Spleen (tissue), 11 donors: Measurements from ENCODE around the gene PDZK1IP1. TPM values are rescaled to one million over a fixed set of nuclear protein-coding genes. Genes with fewer than 3 reads are reported as not detected.

Experiments
- DNase-seq: peaks from one replicate; pipeline ENCODE4 v3.0.0-alpha.2; 2020
- H3K27ac ChIP-seq, 8 donors: fragments of 200-600 bp; sonication (generic) in 7 of 8; 1 replicate in 4 of 8; 2 replicates in 4 of 8; pipeline versions ENCODE4 v1.5.0 to v1.8.0; 2016 to 2021; ENCODE audit warnings: inconsistent platforms in 4 of 8, mild to moderate bottlenecking in 4 of 8, moderate library complexity in 1 of 8
- H3K27me3 ChIP-seq, 7 donors: fragments of 200-600 bp; sonication (generic) in 6 of 7; replicated peaks in 1 of 7; 1 replicate in 4 of 7; 2 replicates in 3 of 7; pipeline versions ENCODE4 v1.5.0 to v1.8.0; 2016 to 2021; ENCODE audit warnings: inconsistent platforms in 3 of 7, mild to moderate bottlenecking in 1 of 7
- H3K36me3 ChIP-seq, 6 donors: fragments of 200-600 bp; sonication (generic) in 5 of 6; 1 replicate in 4 of 6; 2 replicates in 2 of 6; pipeline versions ENCODE4 v1.5.0 to v1.8.0; 2016 to 2021; ENCODE audit warnings: inconsistent platforms in 2 of 6
- H3K4me1 ChIP-seq, 6 donors: fragments of 200-600 bp; sonication (generic) in 5 of 6; 1 replicate in 3 of 6; 2 replicates in 3 of 6; pipeline versions ENCODE4 v1.5.0 to v1.8.0; 2016 to 2021; ENCODE audit warnings: inconsistent platforms in 3 of 6
- H3K4me3 ChIP-seq, 8 donors: fragments of 200-600 bp; sonication (generic) in 7 of 8; 1 replicate in 4 of 8; 2 replicates in 4 of 8; pipeline versions ENCODE4 v1.5.0 to v1.8.0; 2016 to 2021; ENCODE audit warnings: inconsistent platforms in 4 of 8, mild to moderate bottlenecking in 4 of 8, moderate library complexity in 2 of 8
- H3K9me3 ChIP-seq, 8 donors: fragments of 200-600 bp; sonication (generic) in 7 of 8; 1 replicate in 4 of 8; 2 replicates in 4 of 8; pipeline versions ENCODE4 v1.5.0 to v1.8.0; 2016 to 2021; ENCODE audit warnings: inconsistent platforms in 4 of 8
- POLR2A ChIP-seq, 3 donors: fragments of 450-650 bp; IDR thresholded peaks; one replicate each; pipeline ENCODE4 v1.5.1; 2017; ENCODE audit warnings: antibody characterized with exemption in 3 of 3, mild to moderate bottlenecking in 1 of 3
- POLR2AphosphoS5 ChIP-seq, 3 donors: sonication (generic); formaldehyde crosslinking; IDR thresholded peaks; one replicate each; pipeline ENCODE4 v1.5.1; 2017; ENCODE audit warnings: antibody characterized with exemption in 3 of 3
- WGBS, 5 donors: extraction: QIAGEN DNeasy Blood & Tissue Kit in 3 of 5; methylation state at CpG; one replicate each; pipeline versions ENCODE4 v1.1.5 to v1.1.7; 2013 to 2018; 5-methylcytosine and 5-hydroxymethylcytosine counted together
- intact Hi-C: fragments of 100-400 bp; cut with DNase I; formaldehyde crosslinking; loops from one replicate; pipeline ENCODE4 v1.15.0; 2023; ENCODE audit warnings: low total_unique reads
- polyA plus RNA-seq, 3 donors: library from polyadenylated mRNA; stranded (reverse); fragments of 200-250 nt; gene quantifications; one replicate each; pipeline ENCODE4 v1.2.1, GENCODE V29; 2013
- total RNA-seq, 7 donors: library from RNA; depleted of rRNA in 3 of 7; stranded (reverse); fragments of >200 nt in 3 of 7; fragmentation: NEBNext Ultra II Directional in 4 of 7; extraction: Animal tissue kit (Norgen Biotek cat#: 25700) in 4 of 7; gene quantifications; one replicate each; pipeline versions ENCODE4 v1.1.0 to v1.2.1, GENCODE V29; 2016 to 2021
- TF ChIP-seq, protein P1 (sequence below), 11 experiments: fragments of 200-600 bp in 7 of 11; fragments of 450-650 bp in 4 of 11; sonication (generic) in 4 of 11; IDR thresholded peaks in 8 of 11; conservative IDR thresholded peaks in 3 of 11; 1 replicate in 7 of 11; 2 replicates in 4 of 11; pipeline versions ENCODE4 v1.4.0 to v1.8.0; 2016 to 2021; ENCODE audit warnings: antibody characterized with exemption in 11 of 11, inconsistent platforms in 4 of 11, mild to moderate bottlenecking in 1 of 11
- donor health status: healthy with polysubstance abuse.
- donor health status: DM: no; HTN: no; CAD: no; lungs with moderate emphysema.
- donor health status: DM: no; HTN: no; CAD: no.
- donor health status: Bipolar disorder and iron deficiency.
- donor health status: healthy.
- donor health status: DM: no; HTN: no; CAD: no.
- donor health status: DM: yes; HTN: yes; CAD: no.

Gene PDZK1IP1
- total and polyA plus RNA-seq, 10 donors = 0.22 to 11.0 (median 3.6) TPM

DNA sequence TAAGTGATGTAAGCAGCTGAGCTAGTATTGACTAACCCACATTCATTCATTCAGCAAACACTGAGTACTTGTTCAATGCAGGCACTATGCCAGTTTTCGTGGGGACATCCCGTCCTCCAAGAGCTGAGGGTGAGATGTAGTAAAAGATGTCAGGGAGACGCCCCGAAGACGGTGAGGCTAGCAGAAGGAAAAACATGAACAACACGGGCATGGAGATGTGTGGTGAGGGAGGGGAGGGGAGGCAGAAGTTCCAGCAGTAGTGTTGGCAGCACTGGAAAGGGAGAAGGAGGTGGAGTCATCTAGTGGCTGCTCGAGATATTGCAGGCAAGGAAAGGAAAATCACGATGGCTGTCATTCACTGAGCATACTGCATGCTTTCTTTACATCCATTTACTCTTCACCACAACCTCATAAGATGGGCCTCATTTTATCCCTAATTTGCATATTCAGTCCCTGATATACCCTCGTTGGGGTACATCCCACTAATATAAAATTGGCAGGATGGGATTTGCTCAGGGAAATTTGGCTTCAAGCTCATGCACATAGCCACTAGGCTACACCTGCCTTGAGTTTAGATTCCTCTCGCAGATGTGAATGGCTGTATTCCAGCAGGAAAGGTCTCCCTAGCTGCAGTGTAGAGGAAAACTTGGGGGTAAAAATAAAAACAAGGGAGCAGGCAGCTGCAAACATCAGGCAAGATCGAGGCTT is 14.5 kb downstream of the PDZK1IP1 start:
- Histone ChIP-seq H3K27me3 (peaks cover 0 to 52% (median 4%) of the 10 kb centered on the region in 7 donors), H3K4me1 (peaks cover 0 to 20% (median 10%) of the 10 kb centered on the region in 6 donors), H3K36me3 (no peaks in the 10 kb centered on the region), H3K9me3 (peaks cover 0 to 7% (median 5%) of the 10 kb centered on the region in 8 donors), H3K4me3 (no peak overlapping the region), H3K27ac (no peak overlapping the region)
- intact Hi-C loops = loop anchor here (5.0 kb wide), 1 partner anchor 537 kb away; no protein-coding TSS in a partner anchor
- WGBS, 5 donors = 18 to 22% (median 20%) methylated on average over 11 of the region's 11 CpGs
- TF ChIP-seq, protein P1, sequence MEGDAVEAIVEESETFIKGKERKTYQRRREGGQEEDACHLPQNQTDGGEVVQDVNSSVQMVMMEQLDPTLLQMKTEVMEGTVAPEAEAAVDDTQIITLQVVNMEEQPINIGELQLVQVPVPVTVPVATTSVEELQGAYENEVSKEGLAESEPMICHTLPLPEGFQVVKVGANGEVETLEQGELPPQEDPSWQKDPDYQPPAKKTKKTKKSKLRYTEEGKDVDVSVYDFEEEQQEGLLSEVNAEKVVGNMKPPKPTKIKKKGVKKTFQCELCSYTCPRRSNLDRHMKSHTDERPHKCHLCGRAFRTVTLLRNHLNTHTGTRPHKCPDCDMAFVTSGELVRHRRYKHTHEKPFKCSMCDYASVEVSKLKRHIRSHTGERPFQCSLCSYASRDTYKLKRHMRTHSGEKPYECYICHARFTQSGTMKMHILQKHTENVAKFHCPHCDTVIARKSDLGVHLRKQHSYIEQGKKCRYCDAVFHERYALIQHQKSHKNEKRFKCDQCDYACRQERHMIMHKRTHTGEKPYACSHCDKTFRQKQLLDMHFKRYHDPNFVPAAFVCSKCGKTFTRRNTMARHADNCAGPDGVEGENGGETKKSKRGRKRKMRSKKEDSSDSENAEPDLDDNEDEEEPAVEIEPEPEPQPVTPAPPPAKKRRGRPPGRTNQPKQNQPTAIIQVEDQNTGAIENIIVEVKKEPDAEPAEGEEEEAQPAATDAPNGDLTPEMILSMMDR (IDR thresholded peaks at IDR 0.05 in 8 of 11, conservative IDR thresholded peaks at IDR 0.05 in 3 of 11) = peak; percentile 68 to 91 (median 83)
- TF ChIP-seq POLR2AphosphoS5 (IDR thresholded peaks at IDR 0.05) = no peak
- no peak for TF ChIP-seq POLR2A (IDR thresholded peaks at IDR 0.05)
- DNase-seq = peak; percentile 60

DNA sequence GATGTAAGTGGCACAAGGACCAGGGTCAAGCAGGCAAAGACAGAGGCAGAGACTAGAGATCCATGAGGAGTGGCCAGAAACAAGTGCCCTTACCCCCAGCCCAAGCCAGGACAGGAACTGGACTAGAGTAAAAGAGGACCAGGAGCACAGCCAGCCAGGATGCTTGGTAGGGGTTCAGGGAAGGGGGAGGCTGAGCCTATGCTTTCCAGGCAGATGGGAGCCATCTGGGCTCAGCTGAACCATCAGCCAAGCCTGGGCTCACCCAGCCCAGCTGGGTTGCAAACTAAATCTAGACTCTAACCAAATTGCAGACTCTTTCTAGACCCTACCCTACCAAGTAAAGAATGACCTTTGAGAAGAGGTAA is 15.2 kb downstream of the PDZK1IP1 start:
- Histone ChIP-seq H3K4me1 (peaks cover 0 to 15% (median 6%) of the 10 kb centered on the region in 6 donors), H3K36me3 (no peaks in the 10 kb centered on the region), H3K9me3 (peaks cover 0 to 7% (median 5%) of the 10 kb centered on the region in 8 donors), H3K27me3 (peaks cover 0 to 44% (median 0%) of the 10 kb centered on the region in 7 donors), H3K27ac (no peak overlapping the region), H3K4me3 (no peak overlapping the region)
- DNase-seq = no peak
- intact Hi-C loops = loop anchor here (5.0 kb wide), 1 partner anchor 538 kb away; no protein-coding TSS in a partner anchor
- TF ChIP-seq POLR2AphosphoS5 (IDR thresholded peaks at IDR 0.05) = no peak
- TF ChIP-seq, protein P1 (IDR thresholded peaks at IDR 0.05 in 8 of 11, conservative IDR thresholded peaks at IDR 0.05 in 3 of 11) = no peak

DNA sequence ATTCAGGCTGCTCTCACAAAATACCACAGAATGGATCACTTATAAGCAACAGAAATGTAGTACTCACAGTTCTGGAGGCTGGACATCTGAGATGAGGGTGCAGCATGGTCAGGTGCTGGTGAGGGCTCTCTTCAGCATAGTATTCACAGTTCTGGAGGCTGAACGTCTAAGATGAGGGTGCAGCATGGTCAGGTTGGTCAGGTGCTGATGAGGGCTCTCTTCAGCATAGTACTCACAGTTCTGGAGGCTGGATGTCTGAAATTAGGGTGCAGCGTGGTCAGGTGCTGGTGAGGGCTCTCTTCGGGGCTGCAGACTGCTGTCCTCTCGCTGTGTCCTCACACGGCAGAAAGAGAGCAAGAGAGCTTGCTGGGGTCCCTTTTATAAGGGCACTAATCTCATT is 17.1 kb downstream of the PDZK1IP1 start:
- WGBS, 5 donors = 69 to 90% (median 81%) methylated on average over 2 to 5 of the region's 5 CpGs
- TF ChIP-seq POLR2A (IDR thresholded peaks at IDR 0.05) (no peak), POLR2AphosphoS5 (IDR thresholded peaks at IDR 0.05) (no peak)
- TF ChIP-seq, protein P1 (IDR thresholded peaks at IDR 0.05 in 8 of 11, conservative IDR thresholded peaks at IDR 0.05 in 3 of 11) = no peak

DNA sequence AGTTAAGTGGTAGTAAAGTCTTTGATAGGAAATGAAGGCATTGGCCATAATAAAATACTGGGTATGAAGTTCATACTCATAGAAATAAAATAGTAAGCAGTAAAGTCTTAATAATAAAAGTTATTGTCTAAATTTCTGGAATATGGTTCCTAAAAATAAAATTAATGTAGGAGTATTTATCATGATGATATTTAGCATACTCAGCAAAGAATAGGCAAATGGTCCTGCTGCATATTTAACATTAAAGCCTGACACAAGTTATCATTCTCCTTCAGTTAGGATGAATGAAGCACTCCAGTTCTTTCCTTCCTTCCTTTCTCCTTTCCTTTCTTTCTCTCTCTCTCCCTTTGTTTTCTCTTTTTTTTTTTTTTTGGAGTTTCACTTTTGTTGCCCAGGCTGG is 25.3 kb downstream of the PDZK1IP1 start:
- DNase-seq = no peak
- H3K4me3 ChIP-seq = no peak overlapping the region
- H3K4me1 ChIP-seq = no peaks in the 10 kb centered on the region
- peaks cover 0 to 9% (median 0%) of the 10 kb centered on the region in 8 donors for H3K9me3 ChIP-seq
- no peak for TF ChIP-seq POLR2AphosphoS5 (IDR thresholded peaks at IDR 0.05)
- TF ChIP-seq POLR2A (IDR thresholded peaks at IDR 0.05) = no peak
- TF ChIP-seq, protein P1 (IDR thresholded peaks at IDR 0.05 in 8 of 11, conservative IDR thresholded peaks at IDR 0.05 in 3 of 11) = no peak
- intact Hi-C loops = no loop called here
- peaks cover 0 to 19% (median 0%) of the 10 kb centered on the region in 7 donors for H3K27me3 ChIP-seq
- no peak overlapping the region for H3K27ac ChIP-seq
- H3K36me3 ChIP-seq = no peaks in the 10 kb centered on the region

More for the DNA sequence above, 17.1 kb downstream of the PDZK1IP1 start:
- Histone ChIP-seq H3K9me3 (peaks cover 0 to 7% (median 5%) of the 10 kb centered on the region in 8 donors), H3K27ac (no peak overlapping the region), H3K4me3 (no peak overlapping the region), H3K36me3 (no peaks in the 10 kb centered on the region), H3K4me1 (peaks cover 0 to 5% (median 0%) of the 10 kb centered on the region in 6 donors), H3K27me3 (peaks cover 0 to 36% (median 0%) of the 10 kb centered on the region in 7 donors)
- DNase-seq = no peak
- intact Hi-C loops = no loop called here
